AG04450 (cell line): Measurements from ENCODE around the gene CAMKK2. TPM values are rescaled to one million over a fixed set of nuclear protein-coding genes. Genes with fewer than 3 reads are reported as not detected.

ENCODE experiments used
- CTCF ChIA-PET: fragments of 300-600, 350-600 bp; formaldehyde crosslinking; extraction: SDS; loops from one replicate; lab custom pipeline; 2022; ENCODE audit warnings: antibody characterized with exemption, inconsistent platforms; lab: Charles Lee
- POLR2A ChIA-PET: fragments of 350-600 bp; formaldehyde crosslinking; extraction: SDS; loops from one replicate; lab custom pipeline; 2021; ENCODE audit warnings: antibody characterized with exemption, inconsistent platforms; lab: Yijun Ruan, JAX
- DNase-seq: peaks from one replicate; pipeline ENCODE4 v3.0.0-alpha.2; 2011; ENCODE audit warnings: low read depth, low spot score
- H3K27ac ChIP-seq: one replicate; pipeline ENCODE4 v1.5.1; 2012; ENCODE audit warnings: low read depth, low read length, control low read depth
- H3K27me3 ChIP-seq: one replicate; pipeline ENCODE4 v1.6.0; 2012; ENCODE audit warnings: low read length; ENCODE audit not compliant: control insufficient read depth, insufficient read depth
- H3K4me3 ChIP-seq: 2 replicates; pipeline ENCODE4 v1.5.1; 2011; ENCODE audit warnings: mild to moderate bottlenecking, low read depth, low read length, control low read depth
- H3K9me3 ChIP-seq: 2 replicates; pipeline ENCODE4 v1.5.1; 2012; ENCODE audit warnings: low read length; ENCODE audit not compliant: control insufficient read depth, insufficient read depth
- CTCF ChIP-seq: IDR thresholded peaks from 2 replicates; pipeline ENCODE4 v1.5.1; 2011; ENCODE audit warnings: low read depth, low read length, control low read depth, inconsistent platforms
- polyA plus RNA-seq: library from polyadenylated mRNA; depleted of rRNA; stranded (reverse); fragments of >200 nt; gene quantifications from 2 replicates; pipeline ENCODE4 v1.2.3, GENCODE V29; 2011

The CAMKK2 gene
- polyA plus RNA-seq, 1 experiment, result 23.1 TPM

GRCh38 chr12:121238086-121238485, 58.4 kb downstream of the CAMKK2 start:
- CTCF ChIA-PET, result interaction anchor here (0.7 to 2.8 kb wide), 3 partner anchors 8 to 233 kb away, joined by 3 to 27 read pairs (median 6); no protein-coding TSS in a partner anchor
- POLR2A ChIA-PET, result no interaction called here

GRCh38 chr12:121237415-121237814, 59.1 kb downstream of the CAMKK2 start:
- POLR2A ChIA-PET, result no interaction called here
- TF ChIP-seq CTCF, result no peak
- CTCF ChIA-PET, result interaction anchor here (2.8 kb wide), 1 partner anchor 7 kb away, joined by 27 read pairs; no protein-coding TSS in a partner anchor
- Histone ChIP-seq H3K9me3 (no peaks in the 10 kb centered on the region; the same call in 1 of the 2 replicates), H3K4me3 (no peak overlapping the region), H3K27ac (no peak overlapping the region), H3K27me3 (no peaks in the 10 kb centered on the region)
- DNase-seq, result no peak

More at GRCh38 chr12:121238086-121238485, 58.4 kb downstream of the CAMKK2 start:
- Histone ChIP-seq H3K27ac (no peak overlapping the region), H3K27me3 (no peaks in the 10 kb centered on the region), H3K4me3 (no peak overlapping the region), H3K9me3 (no peaks in the 10 kb centered on the region; the same call in 1 of the 2 replicates)
- no peak for DNase-seq
- TF ChIP-seq CTCF, result no peak

GRCh38 chr12:121236776-121237175, 59.7 kb downstream of the CAMKK2 start:
- no peak for TF ChIP-seq CTCF
- no peaks in the 10 kb centered on the region; the same call in 1 of the 2 replicates for H3K9me3 ChIP-seq
- H3K4me3 ChIP-seq, result no peak overlapping the region
- H3K27ac ChIP-seq, result no peak overlapping the region
- DNase-seq, result no peak
- ChIA-PET POLR2A (no interaction called here), CTCF (no interaction called here)
- H3K27me3 ChIP-seq, result no peaks in the 10 kb centered on the region

GRCh38 chr12:121233628-121234020, 62.9 kb downstream of the CAMKK2 start:
- no peaks in the 10 kb centered on the region; the same call in 1 of the 2 replicates for H3K9me3 ChIP-seq
- ChIA-PET POLR2A (no interaction called here), CTCF (no interaction called here)
- TF ChIP-seq CTCF, result no peak
- H3K27ac ChIP-seq, result no peak overlapping the region
- H3K27me3 ChIP-seq, result no peaks in the 10 kb centered on the region
- no peak for DNase-seq
- no peak overlapping the region for H3K4me3 ChIP-seq

GRCh38 chr12:121232977-121233627, 63.4 kb downstream of the CAMKK2 start:
- Histone ChIP-seq H3K4me3 (no peak overlapping the region), H3K27ac (no peak overlapping the region), H3K27me3 (no peaks in the 10 kb centered on the region), H3K9me3 (no peaks in the 10 kb centered on the region; the same call in 1 of the 2 replicates)
- POLR2A ChIA-PET, result no interaction called here
- CTCF ChIA-PET, result no interaction called here
- no peak for DNase-seq
- no peak for TF ChIP-seq CTCF
